GM23338 (cell line): ENCODE measurements around the gene MAP1LC3C. TPM values are rescaled to one million over a fixed set of nuclear protein-coding genes. Genes with fewer than 3 reads are reported as not detected.
A peak's percentile ranks its signal among the peaks of the same experiment; 100 is the strongest.

Source experiments
- ATAC-seq: fragments of 200-7000 bp; cut with Tn5 transposase; 3 replicates; pipeline ENCODE4 v1.9.1; 2020
- DNase-seq: peaks from one replicate; pipeline ENCODE4 v3.0.0-alpha.2; 2015; ENCODE audit warnings: low spot score
- H2AFZ ChIP-seq: fragments of 200-600 bp; sonication (generic); 2 replicates; pipeline ENCODE4 v1.8.0; 2016; ENCODE audit warnings: antibody characterized with exemption, mild to moderate bottlenecking, moderate library complexity
- H3F3A ChIP-seq: fragments of 200-600 bp; sonication (generic); replicated peaks from 2 replicates; pipeline ENCODE4 v1.8.0; 2017; ENCODE audit warnings: antibody characterized with exemption, mixed run types, low read depth
- H3K27ac ChIP-seq: fragments of 200-600 bp; sonication (generic); 2 replicates; pipeline ENCODE4 v1.6.1; 2016; ENCODE audit warnings: low read depth
- H3K27me3 ChIP-seq: fragments of 200-600 bp; sonication (generic); 2 replicates; pipeline ENCODE4 v1.8.0; 2016; ENCODE audit warnings: mild to moderate bottlenecking, mixed run types, moderate library complexity; ENCODE audit not compliant: insufficient read depth
- H3K36me3 ChIP-seq: fragments of 200-600 bp; sonication (generic); 2 replicates; pipeline ENCODE4 v1.8.0; 2016; ENCODE audit warnings: mild to moderate bottlenecking; ENCODE audit not compliant: insufficient read depth
- H3K4me1 ChIP-seq: fragments of 200-600 bp; sonication (generic); 2 replicates; pipeline ENCODE4 v1.8.0; 2016; ENCODE audit warnings: mild to moderate bottlenecking, moderate library complexity; ENCODE audit not compliant: insufficient read depth
- H3K4me2 ChIP-seq: fragments of 200-600 bp; sonication (generic); 2 replicates; pipeline ENCODE4 v1.7.1; 2017; ENCODE audit warnings: mixed run types
- H3K4me3 ChIP-seq: fragments of 200-600 bp; sonication (generic); 2 replicates; pipeline ENCODE4 v1.6.1; 2016; ENCODE audit warnings: mixed run types
- H3K79me2 ChIP-seq: fragments of 200-600 bp; sonication (generic); replicated peaks from 2 replicates; pipeline ENCODE4 v1.8.0; 2017; ENCODE audit warnings: mild to moderate bottlenecking; ENCODE audit not compliant: insufficient read depth
- H3K9me2 ChIP-seq: fragments of 200-600 bp; sonication (generic); 2 replicates; pipeline ENCODE4 v1.8.0; 2017; ENCODE audit not compliant: insufficient read depth
- H4K20me1 ChIP-seq: fragments of 200-600 bp; sonication (generic); replicated peaks from 2 replicates; pipeline ENCODE4 v1.8.0; 2017; ENCODE audit warnings: mild to moderate bottlenecking; ENCODE audit not compliant: insufficient read depth
- H3K27ac Mint-ChIP-seq: 2 replicates; pipeline ENCODE4 v1.8.0; 2020; ENCODE audit warnings: inconsistent platforms, mild to moderate bottlenecking, moderate library complexity, mixed read lengths
- H3K27me3 Mint-ChIP-seq: 3 replicates; pipeline ENCODE4 v1.8.0; 2022; ENCODE audit warnings: low read depth, mild to moderate bottlenecking, moderate library complexity, mixed read lengths, inconsistent platforms; ENCODE audit not compliant: insufficient read depth, poor library complexity
- H3K36me3 Mint-ChIP-seq: 3 replicates; pipeline ENCODE4 v1.8.0; 2021; ENCODE audit warnings: low read depth, mild to moderate bottlenecking, inconsistent platforms, moderate library complexity, mixed read lengths
- H3K4me1 Mint-ChIP-seq: 3 replicates; pipeline ENCODE4 v1.8.0; 2020; ENCODE audit warnings: mild to moderate bottlenecking, inconsistent platforms, mixed read lengths
- H3K4me3 Mint-ChIP-seq: 3 replicates; pipeline ENCODE4 v1.8.0; 2021; ENCODE audit warnings: moderate library complexity, mild to moderate bottlenecking, inconsistent platforms, mixed read lengths
- H3K9me3 Mint-ChIP-seq: 3 replicates; pipeline ENCODE4 v1.8.0; 2020; ENCODE audit warnings: moderate library complexity, mild to moderate bottlenecking, inconsistent platforms, mixed read lengths
- CREB1 ChIP-seq: fragments of 250-450 bp; sonication (Bioruptor Pico); IDR thresholded peaks from 2 replicates; pipeline ENCODE4 v1.5.0; 2020; ENCODE audit warnings: low read depth, mild to moderate bottlenecking, moderate library complexity
- CTCF ChIP-seq, 2 experiments: fragments of 200-600 bp in 1 of 2; sonication (generic) in 1 of 2; conservative IDR thresholded peaks; 2 replicates each; pipeline versions ENCODE4 v1.5.1 to v1.6.1; 2016 to 2017; ENCODE audit warnings: antibody characterized with exemption in 2 of 2, low read depth in 2 of 2, mild to moderate bottlenecking in 2 of 2, moderate library complexity in 1 of 2
- ETS1 ChIP-seq: IDR thresholded peaks from 2 replicates; pipeline ENCODE4 v1.6.1; 2016; ENCODE audit warnings: antibody characterized with exemption
- EZH2 ChIP-seq: fragments of 200-600 bp; sonication (generic); IDR thresholded peaks from one replicate; pipeline ENCODE4 v1.8.0; 2017; ENCODE audit warnings: antibody characterized with exemption, mild to moderate bottlenecking, low read depth; ENCODE audit not compliant: unreplicated experiment
- EZH2phosphoT487 ChIP-seq: fragments of 200-600 bp; sonication (generic); IDR thresholded peaks from one replicate; pipeline ENCODE4 v1.8.1; 2018; ENCODE audit warnings: antibody characterized with exemption; ENCODE audit not compliant: unreplicated experiment
- NANOG ChIP-seq: IDR thresholded peaks from 2 replicates; pipeline ENCODE4 v1.6.1; 2016; ENCODE audit warnings: antibody characterized with exemption, borderline replicate concordance
- POLR2AphosphoS5 ChIP-seq: IDR thresholded peaks from 2 replicates; pipeline ENCODE4 v1.6.1; 2016; ENCODE audit warnings: antibody characterized with exemption, low read depth
- REST ChIP-seq: IDR thresholded peaks from one replicate; pipeline ENCODE4 v1.6.1; 2018; ENCODE audit warnings: antibody characterized with exemption; ENCODE audit not compliant: unreplicated experiment
- STAT1 ChIP-seq: IDR thresholded peaks from one replicate; pipeline ENCODE4 v1.6.1; 2016; ENCODE audit warnings: antibody characterized with exemption; ENCODE audit not compliant: unreplicated experiment
- ZNF331 ChIP-seq: fragments of 250-450 bp; sonication (Bioruptor Pico); IDR thresholded peaks from 2 replicates; pipeline ENCODE4 v1.5.0; 2020; ENCODE audit warnings: low read depth, mild to moderate bottlenecking, moderate library complexity
- ZNF462 ChIP-seq: fragments of 250-450 bp; sonication (Bioruptor Pico); IDR thresholded peaks from 2 replicates; pipeline ENCODE4 v1.5.0; 2020; ENCODE audit warnings: mild to moderate bottlenecking, moderate library complexity
- polyA plus RNA-seq: library from polyadenylated mRNA; unstranded; fragments of >200 nt; fragmentation: Nextera tagmentation; extraction: Ambion mirVana; gene quantifications from 2 replicates; pipeline ENCODE4 v1.2.1, GENCODE V29; 2016
- total RNA-seq: library from RNA; depleted of rRNA; stranded (reverse); fragments of >200 nt; shearing (Covaris generic); gene quantifications from 2 replicates; pipeline ENCODE4 v1.2.3, GENCODE V29; 2014

The MAP1LC3C gene
- total and polyA plus RNA-seq, 2 experiments from 2014 or later, result 1.1 to 1.2 TPM

DNA sequence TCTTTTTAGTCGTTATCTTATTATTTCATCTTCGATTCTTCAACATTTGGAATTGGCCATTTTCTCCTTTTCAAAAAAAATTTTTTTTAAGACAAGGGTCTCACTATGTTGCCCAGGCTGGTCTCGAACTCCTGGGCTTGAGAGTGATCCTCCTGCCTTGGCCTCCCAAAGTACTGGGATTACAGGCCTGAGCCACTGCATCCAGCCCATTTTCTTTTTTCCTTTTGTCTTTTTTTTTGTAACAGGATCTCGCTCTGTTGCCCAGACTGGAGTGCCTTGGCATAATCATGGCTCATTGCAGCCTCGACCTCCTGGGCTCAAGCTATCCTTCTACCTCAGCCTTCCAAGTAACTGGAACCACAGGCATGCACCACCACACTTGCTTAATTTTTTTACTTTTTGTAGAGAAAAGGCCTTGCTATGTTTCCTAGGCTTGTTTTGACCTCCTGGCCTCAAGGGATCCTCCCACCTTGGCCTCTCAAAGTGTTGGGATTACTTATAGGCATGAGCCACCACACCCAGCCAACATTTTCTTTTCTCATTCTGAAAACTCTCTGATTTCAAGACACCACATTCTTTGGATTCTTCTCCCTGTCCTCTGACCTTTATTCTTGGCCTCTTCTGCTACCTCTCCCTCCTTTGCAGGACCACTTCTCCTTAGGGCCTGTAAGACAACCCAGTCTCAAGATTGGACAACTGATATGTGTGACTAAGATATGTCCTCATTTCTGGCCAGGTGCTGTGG lies 6.0 kb upstream of the MAP1LC3C start:
- H3K4me3 ChIP-seq, result no peak overlapping the region
- no peaks in the 10 kb centered on the region for H3K27me3 ChIP-seq
- no peaks in the 10 kb centered on the region for H3K9me2 ChIP-seq
- no peaks in the 10 kb centered on the region for H3K79me2 ChIP-seq
- DNase-seq (peak; percentile 37), ATAC-seq (no peak)
- H3K9me3 Mint-ChIP-seq, result no peaks in the 10 kb centered on the region; the same call in 1 of the 3 replicates
- H3K4me3 Mint-ChIP-seq, result no peak overlapping the region
- H3F3A ChIP-seq, result no peaks in the 10 kb centered on the region
- peaks cover 19% of the 10 kb centered on the region for H3K4me1 Mint-ChIP-seq
- no peaks in the 10 kb centered on the region for H3K36me3 ChIP-seq
- peaks cover 9% of the 10 kb centered on the region for H3K27me3 Mint-ChIP-seq
- no peaks in the 10 kb centered on the region for H4K20me1 ChIP-seq
- no peak overlapping the region for H3K4me2 ChIP-seq
- H3K36me3 Mint-ChIP-seq, result no peaks in the 10 kb centered on the region
- no peak for TF ChIP-seq ETS1
- no peak for TF ChIP-seq EZH2
- TF ChIP-seq ZNF462 (CRISPR knock-in tag), result no peak
- TF ChIP-seq EZH2phosphoT487, result no peak
- TF ChIP-seq NANOG, result no peak
- TF ChIP-seq POLR2AphosphoS5, result no peak
- no peak for TF ChIP-seq STAT1
- TF ChIP-seq ZNF331 (CRISPR knock-in tag), result no peak
- TF ChIP-seq CREB1 (CRISPR knock-in tag), result no peak
- TF ChIP-seq REST, result no peak
- TF ChIP-seq CTCF (conservative IDR thresholded peaks at IDR 0.05; ENCODE audit: low read depth in 2 of 2), result no peak
- H3K27ac Mint-ChIP-seq, result no peak overlapping the region
- no peak overlapping the region for H2AFZ ChIP-seq
- H3K27ac ChIP-seq, result no peak overlapping the region
- H3K4me1 ChIP-seq, result peaks cover 10% of the 10 kb centered on the region; the same call in 1 of the 2 replicates
